ENCODE results near the gene PTGER2.

The PTGER2 gene

GRCh38 chr14:52333823-52334657, 19.9 kb downstream of the PTGER2 start:
- no peaks in the 10 kb centered on the region for H3K27me3 ChIP-seq (ENCODE audit: control insufficient read depth, insufficient read depth, low read length, poor library complexity, severe bottlenecking)
- no peaks in the 10 kb centered on the region for H3K9me3 ChIP-seq (ENCODE audit: control insufficient read depth, low read length)
- no peak overlapping the region for H3K4me3 ChIP-seq (ENCODE audit: insufficient read depth, low read depth, low read length)
- H3K27ac ChIP-seq (ENCODE audit: insufficient read depth, low read depth, low read length, poor library complexity, severe bottlenecking), result no peak overlapping the region
- WGBS, 2 experiments, result 91 to 93% methylated on average over 7 to 8 of the region's 8 CpGs
- no peaks in the 10 kb centered on the region for H3K4me1 ChIP-seq (ENCODE audit: control insufficient read depth, insufficient read depth, low read length)
- no peaks in the 10 kb centered on the region for H3K36me3 ChIP-seq (ENCODE audit: control insufficient read depth, insufficient read depth, low read length)

- no peaks in the 10 kb centered on the region for H3K36me3 ChIP-seq (ENCODE audit: control insufficient read depth, insufficient read depth, low read length)
- no peaks in the 10 kb centered on the region for H3K27me3 ChIP-seq (ENCODE audit: control insufficient read depth, insufficient read depth, low read length, poor library complexity, severe bottlenecking)
- WGBS, 2 experiments, result 82 to 98% methylated on average over 1 to 2 of the region's 2 CpGs
- no peaks in the 10 kb centered on the region for H3K4me1 ChIP-seq (ENCODE audit: control insufficient read depth, insufficient read depth, low read length)
- H3K27ac ChIP-seq (ENCODE audit: insufficient read depth, low read depth, low read length, poor library complexity, severe bottlenecking), result no peak overlapping the region
- H3K4me3 ChIP-seq (ENCODE audit: insufficient read depth, low read depth, low read length), result no peak overlapping the region
- H3K9me3 ChIP-seq (ENCODE audit: control insufficient read depth, low read length), result no peaks in the 10 kb centered on the region
Measured at GRCh38 chr14:52336241-52336640, 22.1 kb downstream of the PTGER2 start.

GRCh38 chr14:52338051-52338681, 24.1 kb downstream of the PTGER2 start:
- H3K27me3 ChIP-seq (ENCODE audit: control insufficient read depth, insufficient read depth, low read length, poor library complexity, severe bottlenecking), result no peaks in the 10 kb centered on the region
- H3K27ac ChIP-seq (ENCODE audit: insufficient read depth, low read depth, low read length, poor library complexity, severe bottlenecking), result no peak overlapping the region
- 92 to 100% methylated on average over 1 of the region's 1 CpG for WGBS, 2 experiments
- no peaks in the 10 kb centered on the region for H3K36me3 ChIP-seq (ENCODE audit: control insufficient read depth, insufficient read depth, low read length)
- H3K9me3 ChIP-seq (ENCODE audit: control insufficient read depth, low read length), result no peaks in the 10 kb centered on the region
- no peaks in the 10 kb centered on the region for H3K4me1 ChIP-seq (ENCODE audit: control insufficient read depth, insufficient read depth, low read length)
- no peak overlapping the region for H3K4me3 ChIP-seq (ENCODE audit: insufficient read depth, low read depth, low read length)

- H3K4me3 ChIP-seq (ENCODE audit: insufficient read depth, low read depth, low read length), result no peak overlapping the region
Measured at GRCh38 chr14:52339262-52339661, 25.1 kb downstream of the PTGER2 start.

GRCh38 chr14:52342849-52343596, 28.9 kb downstream of the PTGER2 start:
- no peaks in the 10 kb centered on the region for H3K4me1 ChIP-seq (ENCODE audit: control insufficient read depth, insufficient read depth, low read length)
- no peak overlapping the region for H3K27ac ChIP-seq (ENCODE audit: insufficient read depth, low read depth, low read length, poor library complexity, severe bottlenecking)
- 79% methylated on average over 1 of the region's 1 CpG for WGBS, 2 experiments
- no peak overlapping the region for H3K4me3 ChIP-seq (ENCODE audit: insufficient read depth, low read depth, low read length)
- no peaks in the 10 kb centered on the region for H3K9me3 ChIP-seq (ENCODE audit: control insufficient read depth, low read length)
- no peaks in the 10 kb centered on the region for H3K27me3 ChIP-seq (ENCODE audit: control insufficient read depth, insufficient read depth, low read length, poor library complexity, severe bottlenecking)
- no peaks in the 10 kb centered on the region for H3K36me3 ChIP-seq (ENCODE audit: control insufficient read depth, insufficient read depth, low read length)

More at GRCh38 chr14:52339262-52339661, 25.1 kb downstream of the PTGER2 start:
- Histone ChIP-seq H3K36me3 (ENCODE audit: control insufficient read depth, insufficient read depth, low read length) (no peaks in the 10 kb centered on the region), H3K27me3 (ENCODE audit: control insufficient read depth, insufficient read depth, low read length, poor library complexity, severe bottlenecking) (no peaks in the 10 kb centered on the region), H3K9me3 (ENCODE audit: control insufficient read depth, low read length) (no peaks in the 10 kb centered on the region), H3K4me1 (ENCODE audit: control insufficient read depth, insufficient read depth, low read length) (no peaks in the 10 kb centered on the region), H3K27ac (ENCODE audit: insufficient read depth, low read depth, low read length, poor library complexity, severe bottlenecking) (no peak overlapping the region)
- WGBS, 2 experiments, result 89% methylated on average over 1 of the region's 1 CpG

- WGBS, 2 experiments, result 91 to 94% methylated on average over 3 to 4 of the region's 4 CpGs
- H3K9me3 ChIP-seq (ENCODE audit: control insufficient read depth, low read length), result no peaks in the 10 kb centered on the region
- no peaks in the 10 kb centered on the region for H3K36me3 ChIP-seq (ENCODE audit: control insufficient read depth, insufficient read depth, low read length)
- peaks cover 4% of the 10 kb centered on the region for H3K4me1 ChIP-seq (ENCODE audit: control insufficient read depth, insufficient read depth, low read length)
- no peaks in the 10 kb centered on the region for H3K27me3 ChIP-seq (ENCODE audit: control insufficient read depth, insufficient read depth, low read length, poor library complexity, severe bottlenecking)
- no peak overlapping the region for H3K27ac ChIP-seq (ENCODE audit: insufficient read depth, low read depth, low read length, poor library complexity, severe bottlenecking)
- H3K4me3 ChIP-seq (ENCODE audit: insufficient read depth, low read depth, low read length), result no peak overlapping the region
Measured at GRCh38 chr14:52346778-52347177, 32.7 kb downstream of the PTGER2 start.

- H3K4me3 ChIP-seq (ENCODE audit: insufficient read depth, low read depth, low read length), result no peak overlapping the region
- H3K4me1 ChIP-seq (ENCODE audit: control insufficient read depth, insufficient read depth, low read length), result peaks cover 4% of the 10 kb centered on the region
- no peaks in the 10 kb centered on the region for H3K27me3 ChIP-seq (ENCODE audit: control insufficient read depth, insufficient read depth, low read length, poor library complexity, severe bottlenecking)
- WGBS, 2 experiments, result 96 to 97% methylated on average over 4 of the region's 5 CpGs
- no peaks in the 10 kb centered on the region for H3K9me3 ChIP-seq (ENCODE audit: control insufficient read depth, low read length)
- no peaks in the 10 kb centered on the region for H3K36me3 ChIP-seq (ENCODE audit: control insufficient read depth, insufficient read depth, low read length)
- H3K27ac ChIP-seq (ENCODE audit: insufficient read depth, low read depth, low read length, poor library complexity, severe bottlenecking), result no peak overlapping the region
Measured at GRCh38 chr14:52348279-52348678, 34.2 kb downstream of the PTGER2 start.

GRCh38 chr14:52348776-52349175, 34.7 kb downstream of the PTGER2 start:
- no peaks in the 10 kb centered on the region for H3K9me3 ChIP-seq (ENCODE audit: control insufficient read depth, low read length)
- peaks cover 4% of the 10 kb centered on the region for H3K4me1 ChIP-seq (ENCODE audit: control insufficient read depth, insufficient read depth, low read length)
- H3K4me3 ChIP-seq (ENCODE audit: insufficient read depth, low read depth, low read length), result no peak overlapping the region
- H3K27me3 ChIP-seq (ENCODE audit: control insufficient read depth, insufficient read depth, low read length, poor library complexity, severe bottlenecking), result no peaks in the 10 kb centered on the region
- 67 to 74% methylated on average over 2 of the region's 2 CpGs for WGBS, 2 experiments
- H3K36me3 ChIP-seq (ENCODE audit: control insufficient read depth, insufficient read depth, low read length), result no peaks in the 10 kb centered on the region
- H3K27ac ChIP-seq (ENCODE audit: insufficient read depth, low read depth, low read length, poor library complexity, severe bottlenecking), result no peak overlapping the region

- Histone ChIP-seq H3K4me1 (ENCODE audit: control insufficient read depth, insufficient read depth, low read length) (peaks cover 4% of the 10 kb centered on the region), H3K27ac (ENCODE audit: insufficient read depth, low read depth, low read length, poor library complexity, severe bottlenecking) (no peak overlapping the region), H3K36me3 (ENCODE audit: control insufficient read depth, insufficient read depth, low read length) (no peaks in the 10 kb centered on the region), H3K27me3 (ENCODE audit: control insufficient read depth, insufficient read depth, low read length, poor library complexity, severe bottlenecking) (no peaks in the 10 kb centered on the region), H3K9me3 (ENCODE audit: control insufficient read depth, low read length) (no peaks in the 10 kb centered on the region), H3K4me3 (ENCODE audit: insufficient read depth, low read depth, low read length) (no peak overlapping the region)
- WGBS, 2 experiments, result 81 to 92% methylated on average over 2 of the region's 2 CpGs
Measured at GRCh38 chr14:52349731-52350130, 35.6 kb downstream of the PTGER2 start.

GRCh38 chr14:52350445-52350844, 36.3 kb downstream of the PTGER2 start:
- Histone ChIP-seq H3K4me3 (ENCODE audit: insufficient read depth, low read depth, low read length) (no peak overlapping the region), H3K27ac (ENCODE audit: insufficient read depth, low read depth, low read length, poor library complexity, severe bottlenecking) (no peak overlapping the region), H3K4me1 (ENCODE audit: control insufficient read depth, insufficient read depth, low read length) (peaks cover 4% of the 10 kb centered on the region), H3K27me3 (ENCODE audit: control insufficient read depth, insufficient read depth, low read length, poor library complexity, severe bottlenecking) (no peaks in the 10 kb centered on the region), H3K9me3 (ENCODE audit: control insufficient read depth, low read length) (no peaks in the 10 kb centered on the region), H3K36me3 (ENCODE audit: control insufficient read depth, insufficient read depth, low read length) (no peaks in the 10 kb centered on the region)
- 43 to 53% methylated on average over 3 of the region's 3 CpGs for WGBS, 2 experiments
